Skin of body (tissue), 2 donors: ENCODE results near the gene ABCC6. TPM values are rescaled to one million over a fixed set of nuclear protein-coding genes. Genes with fewer than 3 reads are reported as not detected.
"Not testable (repeated sequence)": the region's sequence is repeated elsewhere in the genome, so short reads cannot be mapped to it uniquely, and the experiment has no call there.

Experiments
- DNase-seq: peaks from one replicate; lab custom pipeline; 2025; lab: John Stamatoyannopoulos, UW
- total RNA-seq: library from RNA; depleted of rRNA; stranded (reverse); fragments of >200 nt; gene quantifications from one replicate; pipeline ENCODE4 v1.2.3, GENCODE V29; 2014

The ABCC6 gene
- total RNA-seq, 1 donor from 2014 or later = 1.9 TPM

DNA sequence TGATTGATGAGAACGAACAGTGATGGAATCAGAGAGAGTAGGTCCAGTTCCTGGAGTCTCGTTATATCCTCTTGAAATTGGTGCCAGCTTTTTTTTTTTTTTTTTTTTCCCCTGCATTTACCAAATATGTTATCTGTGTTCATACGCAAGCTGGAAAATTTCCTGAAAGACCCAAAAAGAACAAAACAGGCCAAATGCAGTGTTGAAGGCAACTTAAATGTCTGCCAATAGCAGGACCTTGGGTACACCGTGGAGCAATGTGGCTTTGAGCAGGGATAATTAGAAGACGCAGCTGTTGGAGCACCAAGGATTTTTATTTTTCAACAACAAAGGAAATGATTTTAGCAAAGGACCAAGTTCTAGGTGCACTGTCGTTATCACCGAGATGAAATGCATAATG, 105.0 kb downstream of the ABCC6 start:
- DNase-seq = no peak

DNA sequence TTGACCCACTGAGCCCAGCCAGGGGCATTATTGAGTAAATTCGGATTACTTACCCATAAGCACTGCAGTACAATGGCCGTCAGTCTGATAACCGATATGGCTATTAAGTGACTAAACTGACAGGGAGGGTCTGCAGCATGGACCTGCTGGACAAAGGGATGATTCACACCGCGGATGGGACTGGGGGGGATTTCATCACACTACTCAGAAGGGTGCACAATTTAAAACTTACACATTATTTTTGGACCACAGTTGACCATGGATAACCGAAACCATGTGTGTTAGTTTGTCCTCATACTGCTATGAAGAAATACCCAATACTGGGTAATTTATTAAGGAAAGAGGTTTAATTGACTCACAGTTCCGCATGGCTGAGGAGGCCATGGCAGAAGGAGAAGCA, 106.5 kb downstream of the ABCC6 start:
- DNase-seq = no peak

DNA sequence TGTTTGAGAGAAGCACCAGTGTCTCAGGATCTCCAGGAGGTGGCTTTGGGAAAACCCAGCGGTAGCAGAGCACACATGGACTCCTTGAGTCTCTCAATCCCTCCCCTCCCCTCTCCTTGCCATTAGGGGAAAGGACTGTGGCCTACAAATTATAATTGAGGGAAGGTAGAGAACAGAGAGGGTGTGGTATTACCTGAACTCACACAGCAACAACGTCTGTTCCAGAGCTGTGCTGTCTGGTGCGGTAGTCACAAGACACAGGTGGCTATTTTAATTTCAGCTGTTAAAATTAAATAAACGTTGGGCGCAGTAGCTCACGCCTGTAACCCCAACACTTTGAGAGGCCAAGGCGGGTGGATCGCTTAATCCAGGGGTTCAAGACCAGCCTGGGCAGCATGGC, 110.2 kb downstream of the ABCC6 start:
- no peak for DNase-seq

DNA sequence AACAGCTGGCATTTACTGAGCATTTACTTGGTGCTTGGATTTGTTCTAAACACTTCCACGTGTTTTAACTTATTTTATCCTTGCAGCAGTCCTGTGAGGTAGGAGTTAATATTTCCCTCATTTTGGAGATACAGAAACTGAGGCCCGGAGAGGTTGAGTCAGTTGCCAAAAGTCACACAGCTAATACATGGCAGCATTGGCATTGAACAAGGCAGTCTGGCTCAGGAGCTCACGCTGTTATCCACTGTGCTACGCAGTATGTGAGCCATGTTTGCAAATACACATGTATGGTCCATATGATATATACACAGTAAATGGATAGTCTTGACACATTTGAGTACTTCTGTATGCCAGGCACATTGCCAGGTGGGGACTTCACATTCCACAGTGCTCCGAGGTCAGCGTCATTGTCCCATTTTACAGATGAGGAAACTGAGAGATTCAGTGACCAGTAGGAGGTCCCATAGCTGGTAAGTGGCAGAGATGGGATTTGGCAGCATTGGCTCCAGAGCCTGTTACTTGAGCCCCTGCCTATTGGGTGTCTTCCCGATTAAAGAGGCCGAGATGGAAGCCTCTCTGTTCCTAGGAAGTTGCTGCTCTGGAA, 110.7 kb downstream of the ABCC6 start:
- DNase-seq = no peak

DNA sequence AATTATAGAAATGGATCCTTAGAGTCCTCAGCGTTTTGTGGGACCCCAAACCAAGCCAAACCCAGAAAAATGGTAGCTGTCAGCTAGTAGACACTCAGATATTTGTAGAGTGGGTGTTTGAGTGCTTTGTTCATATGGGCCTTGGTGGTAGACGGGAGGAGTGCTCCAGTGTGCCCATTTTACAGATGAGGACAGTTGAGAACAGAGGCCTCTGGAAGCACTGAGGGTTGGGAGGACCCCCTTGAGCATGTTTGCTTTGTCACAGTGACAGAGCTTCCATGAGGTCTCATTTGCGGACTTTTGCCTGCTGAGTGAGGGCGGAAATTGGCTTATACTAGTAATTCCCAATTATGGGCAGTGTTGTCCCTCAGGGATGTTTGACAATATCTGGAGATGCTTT, 111.7 kb downstream of the ABCC6 start:
- DNase-seq = no peak

DNA sequence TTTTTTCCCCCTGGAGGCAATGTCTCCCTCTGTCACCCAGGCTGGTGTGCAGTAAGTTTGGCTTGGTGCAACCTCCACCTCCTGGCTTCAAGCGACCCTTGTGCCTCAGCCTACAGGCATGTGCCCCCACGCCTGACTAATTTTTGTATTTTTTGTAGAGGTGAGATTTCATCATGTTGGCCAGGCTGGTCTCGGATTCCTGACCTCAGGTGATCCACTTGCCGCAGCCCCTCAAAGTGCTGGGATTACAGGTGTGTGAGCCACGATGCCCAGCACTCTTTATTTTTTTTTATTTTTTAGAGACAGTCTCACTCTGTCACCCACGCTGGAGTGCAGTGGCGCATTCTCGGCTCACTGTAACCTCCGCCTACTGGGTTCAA, 113.2 kb downstream of the ABCC6 start:
- no peak for DNase-seq

DNA sequence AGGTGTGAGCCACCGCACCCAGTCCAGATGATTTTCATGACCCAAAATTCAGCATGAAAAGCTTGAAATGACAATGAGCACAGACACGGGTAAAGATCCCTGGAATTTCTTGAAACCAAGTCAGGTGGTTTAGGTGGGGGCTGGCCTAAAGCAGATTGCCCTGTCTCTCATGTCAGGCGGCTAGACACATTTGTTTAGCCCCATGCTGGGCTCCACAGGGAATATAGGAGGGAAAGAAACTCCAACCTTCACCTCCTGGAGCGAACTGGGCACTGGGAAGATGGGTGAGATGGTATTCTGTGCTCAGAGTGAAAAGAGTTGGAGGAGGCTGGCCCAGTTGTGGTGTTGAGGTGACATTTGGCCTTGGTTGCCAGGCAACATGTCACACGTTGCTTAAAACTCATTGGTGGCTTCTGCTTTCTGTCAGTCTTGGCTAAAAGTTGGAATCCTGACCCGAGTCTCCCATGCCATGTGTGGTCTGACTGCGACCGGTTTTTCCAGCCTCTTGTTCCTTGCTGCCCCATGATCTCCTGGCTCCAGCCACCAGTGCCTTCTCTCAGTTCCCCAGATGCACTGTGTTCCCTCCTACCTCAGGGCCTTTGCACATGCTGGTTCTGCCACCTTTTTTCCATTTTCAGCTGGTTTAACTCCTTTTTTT, 113.7 kb downstream of the ABCC6 start:
- DNase-seq = no peak

DNA sequence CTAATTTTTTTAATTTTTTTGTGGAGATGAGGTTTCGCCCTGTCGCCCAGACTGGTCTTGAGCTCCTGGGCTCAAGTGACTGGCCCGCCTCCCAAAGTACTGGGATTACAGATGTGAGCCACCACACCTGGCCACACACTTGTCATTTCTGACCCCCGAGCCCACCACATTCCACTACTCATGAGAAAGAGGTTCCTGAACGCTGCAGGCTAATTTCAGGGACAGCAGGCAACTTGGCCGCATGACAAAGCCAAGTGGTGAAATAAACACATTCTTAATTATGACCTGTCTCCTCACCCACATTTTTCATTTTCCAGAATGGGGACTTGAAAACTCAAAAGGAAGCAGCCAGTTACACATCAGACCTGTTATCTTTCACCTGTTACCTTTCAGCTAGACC, 114.5 kb downstream of the ABCC6 start:
- no peak for DNase-seq

DNA sequence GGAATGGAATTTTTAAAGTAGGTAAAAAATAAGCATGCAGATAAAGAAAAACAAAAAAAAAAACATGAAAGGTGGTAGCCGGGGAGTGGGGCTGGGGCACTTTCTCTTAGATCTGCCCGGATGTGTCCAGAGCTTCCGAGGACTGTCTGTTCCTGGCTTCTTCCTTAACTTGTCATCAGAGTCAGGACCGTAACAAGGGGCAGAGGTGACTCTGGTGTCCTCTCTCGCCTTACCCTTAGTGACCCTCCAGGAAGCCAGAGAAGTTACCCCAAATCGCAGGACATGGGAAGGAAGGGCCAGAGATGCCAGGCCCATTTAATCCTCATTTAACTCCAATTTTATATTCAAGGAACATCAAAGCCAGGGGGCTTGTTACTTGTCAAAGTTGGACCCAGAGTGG, 115.5 kb downstream of the ABCC6 start:
- DNase-seq = no peak

DNA sequence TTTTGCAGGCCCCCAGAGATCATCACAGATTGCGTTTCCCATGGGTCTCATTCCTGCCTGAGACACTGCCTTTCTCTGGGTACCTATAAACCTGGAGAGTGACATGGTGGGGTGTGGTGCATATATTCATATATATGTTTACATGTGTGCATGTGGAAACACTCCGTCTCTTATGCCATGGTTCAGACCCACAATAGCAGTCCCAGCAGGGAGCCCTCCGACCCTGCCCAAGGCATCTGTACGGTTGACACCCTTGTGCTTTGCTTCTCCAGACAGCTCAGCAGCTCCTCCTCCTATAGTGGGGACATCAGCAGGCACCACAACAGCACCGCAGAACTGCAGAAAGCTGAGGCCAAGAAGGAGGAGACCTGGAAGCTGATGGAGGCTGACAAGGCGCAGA, 116.8 kb downstream of the ABCC6 start:
- DNase-seq = no peak

DNA sequence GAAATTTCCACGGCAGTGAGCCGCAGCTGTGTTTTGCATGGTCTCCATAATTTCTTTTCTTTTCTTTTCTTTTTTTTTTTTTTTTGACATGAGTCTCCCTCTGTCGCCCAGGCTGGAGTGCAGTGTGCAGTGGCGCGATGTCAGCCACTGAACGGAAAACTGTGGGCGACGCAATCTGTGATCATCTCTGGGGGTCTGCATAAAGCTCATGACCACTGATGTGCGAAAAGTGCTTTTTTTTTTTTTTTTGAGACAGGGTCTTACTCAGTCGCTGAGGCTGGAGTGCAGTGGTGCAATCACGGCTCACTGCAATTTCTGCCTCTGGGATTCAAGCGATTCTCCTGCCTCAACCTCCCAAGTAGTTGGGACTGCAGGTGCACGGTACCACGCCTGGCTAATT, 117.6 kb downstream of the ABCC6 start:
- no peak for DNase-seq

DNA sequence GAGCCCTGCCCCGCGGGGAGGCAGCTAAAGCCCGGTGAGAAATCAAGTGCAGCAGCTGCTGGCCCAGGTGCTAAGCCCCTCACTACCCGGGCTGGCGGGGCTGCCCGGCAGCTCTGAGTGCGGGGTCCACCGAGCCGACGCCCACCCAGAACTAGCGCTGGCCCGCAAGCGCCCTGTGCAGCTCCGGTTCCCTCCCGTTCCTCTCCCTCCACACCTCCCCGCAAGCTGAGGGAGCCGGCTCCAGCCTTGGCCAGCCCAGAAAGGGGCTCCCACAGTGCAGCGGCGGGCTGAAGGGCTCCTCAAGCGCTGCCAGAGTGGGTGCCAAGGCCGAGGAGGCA, 118.5 kb downstream of the ABCC6 start:
- DNase-seq = not testable (repeated sequence)

DNA sequence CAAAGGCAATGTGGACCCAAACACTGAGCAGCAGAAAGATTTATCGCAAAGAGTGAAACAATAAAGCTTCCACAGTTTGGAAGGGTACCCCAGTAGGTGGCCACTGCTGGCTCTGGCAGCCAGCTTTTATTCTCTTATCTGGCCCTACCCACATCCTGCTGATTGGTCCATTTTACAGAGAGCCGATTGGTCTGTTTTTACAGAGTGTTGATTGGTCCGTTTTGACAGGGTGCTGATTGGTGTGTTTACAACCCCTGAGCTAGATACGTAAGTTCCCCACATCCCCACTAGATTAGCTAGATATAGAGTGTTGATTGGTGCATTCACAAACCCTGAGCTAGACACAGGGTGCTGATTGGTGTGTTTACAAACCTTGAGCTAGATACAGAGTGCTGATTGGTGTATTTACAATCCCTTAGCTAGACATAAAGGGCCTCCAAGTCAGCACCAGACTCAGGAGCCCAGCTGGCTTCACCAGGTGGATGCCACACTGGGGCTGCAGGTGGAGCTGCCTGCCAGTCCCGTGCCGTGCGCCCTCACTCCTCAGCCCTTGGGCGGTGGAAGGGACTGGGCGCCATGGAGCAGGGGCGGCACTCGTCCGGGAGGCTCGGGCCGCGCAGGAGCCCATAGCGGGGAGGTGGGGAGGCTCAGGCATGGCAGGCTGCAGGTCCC, 119.0 kb downstream of the ABCC6 start:
- not testable (repeated sequence) for DNase-seq

DNA sequence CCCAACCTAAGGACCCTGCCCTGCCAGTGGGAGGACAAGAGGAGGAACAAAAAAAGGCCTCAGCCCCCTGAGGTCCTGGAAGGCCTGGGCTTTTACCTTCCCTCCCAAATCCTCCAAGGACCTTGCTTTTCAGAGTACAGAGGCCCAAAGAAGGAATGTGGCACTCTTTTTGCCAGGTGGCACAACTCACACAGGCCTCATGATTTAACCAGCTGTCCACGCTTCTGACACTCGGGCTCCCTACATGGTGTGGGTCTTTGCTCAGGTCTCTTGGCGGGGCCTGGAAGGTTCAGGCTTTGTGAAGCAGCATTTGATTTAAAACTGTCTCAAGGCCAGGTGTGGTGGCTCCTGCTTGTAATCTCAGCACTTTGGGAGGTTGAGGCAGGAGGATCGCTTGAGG, 120.6 kb downstream of the ABCC6 start:
- DNase-seq = no peak

DNA sequence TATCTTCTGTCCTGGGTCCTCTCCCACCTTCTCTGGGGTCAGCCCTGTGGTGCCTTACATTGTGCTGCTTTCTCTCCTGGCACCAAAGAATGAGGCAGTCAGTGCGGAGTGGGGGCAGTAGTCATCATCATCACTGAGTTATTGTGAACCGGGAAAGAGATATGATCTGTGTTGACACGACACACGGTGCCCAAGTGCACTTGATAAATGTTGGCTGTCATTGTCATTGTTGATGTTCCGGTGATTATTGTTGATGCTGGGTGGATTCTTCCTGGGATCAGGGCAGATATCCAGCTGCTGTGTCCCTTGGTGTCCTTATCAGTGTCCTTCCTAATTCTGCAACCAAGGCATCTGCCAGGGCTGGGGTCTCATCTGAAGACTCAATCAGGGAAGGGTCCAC, 121.7 kb downstream of the ABCC6 start:
- DNase-seq = no peak

DNA sequence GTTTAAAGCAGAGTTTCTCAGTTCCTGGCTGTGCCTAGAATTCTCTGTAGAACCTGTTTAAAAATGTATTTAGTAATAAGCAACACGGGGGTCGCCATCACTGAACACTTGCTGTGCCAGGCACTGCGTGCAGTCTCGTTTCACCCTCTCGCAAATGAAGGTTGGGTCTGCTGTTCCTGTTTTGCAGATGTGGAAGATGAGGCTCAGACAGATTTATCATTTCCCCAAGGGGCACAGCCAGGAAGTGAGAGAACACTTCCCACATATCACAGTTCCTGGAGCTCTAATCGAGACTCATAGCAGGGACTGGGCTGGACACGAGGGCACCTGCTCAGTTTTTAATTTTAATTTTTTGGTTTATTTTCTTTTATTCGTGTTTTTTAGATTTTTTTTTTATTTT, 122.7 kb downstream of the ABCC6 start:
- DNase-seq = no peak

DNA sequence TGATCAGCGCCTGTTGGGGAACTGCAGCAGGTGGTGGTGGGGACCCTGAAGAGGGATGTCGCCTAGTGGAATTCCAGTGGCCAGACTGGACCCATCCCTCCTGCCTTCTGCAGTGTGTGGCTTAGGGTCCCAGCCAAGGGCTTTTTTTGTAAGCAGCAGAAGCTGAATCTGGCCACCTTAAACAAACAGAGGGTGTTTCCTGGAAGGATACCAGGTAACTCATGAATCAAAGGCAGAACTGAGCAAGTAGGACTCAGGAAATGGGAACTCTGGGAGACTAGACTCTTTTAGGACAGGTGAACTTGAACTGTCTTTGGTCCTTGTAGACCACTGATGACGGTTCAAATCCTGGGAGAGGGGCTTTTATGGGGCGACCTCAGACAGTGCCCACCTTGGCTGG, 124.0 kb downstream of the ABCC6 start:
- DNase-seq = no peak

Other genes with a start within 250 kb of the ABCC6 start
- 34.4 TPM for gene NOMO3, start 9.0 kb upstream of the ABCC6 start, total RNA-seq
- 4.0 TPM for gene NPIPA7, start 155.6 kb upstream of the ABCC6 start, total RNA-seq